ENCODE measurements around the gene FNBP1. TPM values are rescaled to one million over a fixed set of nuclear protein-coding genes. Genes with fewer than 3 reads are reported as not detected.

Gene FNBP1
- total RNA-seq, 1 donor from 2014 or later = 80.4 TPM

DNA sequence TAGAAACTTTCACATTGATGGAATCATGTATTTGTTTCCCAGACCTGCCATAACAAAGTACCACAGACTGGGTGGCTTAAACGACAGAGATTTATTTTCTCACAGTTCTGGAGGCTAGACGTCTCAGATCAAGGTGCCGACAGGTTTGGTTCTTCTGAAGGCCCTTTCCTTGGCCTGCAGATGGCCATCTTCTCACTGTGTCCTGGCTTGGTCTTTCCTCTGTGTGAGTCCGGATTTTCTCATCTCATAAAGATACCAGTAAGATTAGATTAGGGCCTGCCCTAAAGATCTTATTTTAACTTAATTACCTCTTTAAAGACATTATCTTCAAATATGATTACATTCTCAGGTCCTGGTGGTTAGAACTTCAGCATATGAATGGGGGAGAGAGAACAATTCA, 201.9 kb downstream of the FNBP1 start:
- H3K9me3 Mint-ChIP-seq (ENCODE audit: unreplicated experiment) = no peaks in the 10 kb centered on the region
- H3K4me1 Mint-ChIP-seq (ENCODE audit: low read depth, unreplicated experiment) = peaks cover 28% of the 10 kb centered on the region
- TF ChIP-seq, protein P1, sequence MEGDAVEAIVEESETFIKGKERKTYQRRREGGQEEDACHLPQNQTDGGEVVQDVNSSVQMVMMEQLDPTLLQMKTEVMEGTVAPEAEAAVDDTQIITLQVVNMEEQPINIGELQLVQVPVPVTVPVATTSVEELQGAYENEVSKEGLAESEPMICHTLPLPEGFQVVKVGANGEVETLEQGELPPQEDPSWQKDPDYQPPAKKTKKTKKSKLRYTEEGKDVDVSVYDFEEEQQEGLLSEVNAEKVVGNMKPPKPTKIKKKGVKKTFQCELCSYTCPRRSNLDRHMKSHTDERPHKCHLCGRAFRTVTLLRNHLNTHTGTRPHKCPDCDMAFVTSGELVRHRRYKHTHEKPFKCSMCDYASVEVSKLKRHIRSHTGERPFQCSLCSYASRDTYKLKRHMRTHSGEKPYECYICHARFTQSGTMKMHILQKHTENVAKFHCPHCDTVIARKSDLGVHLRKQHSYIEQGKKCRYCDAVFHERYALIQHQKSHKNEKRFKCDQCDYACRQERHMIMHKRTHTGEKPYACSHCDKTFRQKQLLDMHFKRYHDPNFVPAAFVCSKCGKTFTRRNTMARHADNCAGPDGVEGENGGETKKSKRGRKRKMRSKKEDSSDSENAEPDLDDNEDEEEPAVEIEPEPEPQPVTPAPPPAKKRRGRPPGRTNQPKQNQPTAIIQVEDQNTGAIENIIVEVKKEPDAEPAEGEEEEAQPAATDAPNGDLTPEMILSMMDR (IDR thresholded peaks at IDR 0.05; ENCODE audit: partially characterized antibody, unreplicated experiment) = no peak
- H3K36me3 Mint-ChIP-seq (ENCODE audit: unreplicated experiment) = no peaks in the 10 kb centered on the region
- no peak for DNase-seq
- no peak overlapping the region for H3K4me3 Mint-ChIP-seq (ENCODE audit: unreplicated experiment)
- peaks cover 4% of the 10 kb centered on the region for H3K27me3 Mint-ChIP-seq (ENCODE audit: unreplicated experiment)
- H3K27ac Mint-ChIP-seq (ENCODE audit: unreplicated experiment) = no peak overlapping the region

DNA sequence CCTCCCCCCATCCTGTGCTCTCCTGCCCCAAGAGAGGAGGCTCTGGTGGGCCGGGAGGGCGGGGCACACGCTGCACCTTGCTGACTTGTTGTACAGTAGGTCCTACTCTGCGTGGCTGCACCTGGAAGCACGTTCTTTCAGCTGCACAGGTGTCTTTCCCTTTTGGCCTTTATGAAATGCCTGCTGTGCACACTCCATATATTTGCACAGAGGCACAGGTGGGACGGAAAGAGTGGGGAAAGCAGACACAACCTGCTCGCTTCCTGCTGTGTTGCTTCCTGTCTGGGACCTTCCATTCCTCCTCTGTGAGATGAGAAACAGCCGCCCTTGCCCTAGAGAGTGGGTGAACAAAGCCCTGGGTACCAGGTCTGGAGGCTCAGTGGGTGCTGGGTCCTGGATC, 203.0 kb downstream of the FNBP1 start:
- peaks cover 28% of the 10 kb centered on the region for H3K4me1 Mint-ChIP-seq (ENCODE audit: low read depth, unreplicated experiment)
- DNase-seq = no peak
- peaks cover 7% of the 10 kb centered on the region for H3K27me3 Mint-ChIP-seq (ENCODE audit: unreplicated experiment)
- H3K4me3 Mint-ChIP-seq (ENCODE audit: unreplicated experiment) = no peak overlapping the region
- H3K27ac Mint-ChIP-seq (ENCODE audit: unreplicated experiment) = no peak overlapping the region
- H3K36me3 Mint-ChIP-seq (ENCODE audit: unreplicated experiment) = no peaks in the 10 kb centered on the region
- H3K9me3 Mint-ChIP-seq (ENCODE audit: unreplicated experiment) = peaks cover under 1% of the 10 kb centered on the region
- TF ChIP-seq, protein P1 (IDR thresholded peaks at IDR 0.05; ENCODE audit: partially characterized antibody, unreplicated experiment) = no peak

DNA sequence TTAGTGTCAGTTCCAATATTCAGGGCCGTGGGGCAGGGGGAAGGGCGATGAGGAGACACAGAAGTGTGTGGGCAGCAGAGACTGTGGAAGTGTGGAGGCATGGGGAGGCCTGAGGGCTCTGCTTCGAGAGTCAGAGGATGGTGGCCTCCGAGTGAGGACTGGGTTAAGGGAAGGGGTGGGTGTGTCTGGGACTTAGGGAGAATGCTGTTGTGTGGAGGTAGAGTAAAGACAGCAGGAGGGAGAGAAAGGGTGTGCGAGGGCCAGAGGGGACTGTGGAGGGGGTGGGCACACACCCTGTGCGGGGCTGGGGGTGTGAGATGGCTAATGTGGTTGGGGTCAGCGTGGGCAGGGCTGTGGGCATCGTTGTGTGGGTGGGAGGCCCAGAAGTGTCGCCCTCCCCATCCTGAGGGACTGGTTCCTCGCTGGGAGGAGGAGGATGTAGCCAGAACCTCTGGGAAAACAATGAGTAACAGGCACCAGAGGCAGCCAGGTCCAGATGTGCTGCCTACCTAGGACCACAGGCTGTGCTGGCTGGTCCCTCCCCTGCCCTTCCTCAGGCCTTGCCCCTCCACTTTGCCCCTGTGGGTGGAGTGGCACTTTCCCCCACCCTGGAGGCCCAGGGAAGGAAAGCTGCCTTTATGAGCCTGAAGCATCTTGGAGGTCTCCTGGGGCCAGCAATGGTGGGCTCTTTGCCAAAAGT, 203.5 kb downstream of the FNBP1 start:
- Mint-ChIP-seq H3K36me3 (ENCODE audit: unreplicated experiment) (no peaks in the 10 kb centered on the region), H3K9me3 (ENCODE audit: unreplicated experiment) (peaks cover 2% of the 10 kb centered on the region), H3K27me3 (ENCODE audit: unreplicated experiment) (peaks cover 7% of the 10 kb centered on the region), H3K4me3 (ENCODE audit: unreplicated experiment) (peak overlapping the region; percentile 52), H3K4me1 (ENCODE audit: low read depth, unreplicated experiment) (peaks cover 28% of the 10 kb centered on the region), H3K27ac (ENCODE audit: unreplicated experiment) (peak overlapping the region; percentile 14)
- TF ChIP-seq, protein P1 (IDR thresholded peaks at IDR 0.05; ENCODE audit: partially characterized antibody, unreplicated experiment) = no peak
- DNase-seq = no peak

DNA sequence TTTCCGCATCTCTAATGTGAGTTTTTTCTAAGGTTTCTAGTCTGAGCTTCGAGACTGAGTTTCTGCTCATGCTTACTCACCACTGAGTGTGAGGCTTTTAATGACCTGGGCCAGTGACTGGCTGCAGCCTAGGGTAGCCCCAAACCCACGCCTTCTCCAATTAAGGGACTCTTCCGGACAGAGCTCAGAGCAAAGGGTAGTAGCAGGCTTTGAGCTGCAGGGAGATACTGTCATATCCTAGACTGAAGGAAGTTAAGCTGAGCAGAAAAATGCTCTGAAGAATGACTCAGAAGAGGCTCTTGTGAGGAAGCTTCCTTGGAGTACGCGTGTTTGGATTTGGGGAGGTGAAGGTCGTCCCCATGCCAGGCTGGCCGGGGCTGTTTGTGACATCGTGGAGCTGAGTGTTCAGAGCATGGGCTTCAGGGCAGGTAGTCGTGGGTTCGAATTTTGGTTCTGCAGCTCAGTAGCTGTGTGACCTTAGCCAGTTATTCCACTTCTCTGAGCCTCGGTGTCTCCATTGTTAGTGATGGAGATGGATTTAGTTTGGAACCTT, 204.2 kb downstream of the FNBP1 start:
- H3K27me3 Mint-ChIP-seq (ENCODE audit: unreplicated experiment) = peaks cover 7% of the 10 kb centered on the region
- no peak for DNase-seq
- TF ChIP-seq, protein P1 (IDR thresholded peaks at IDR 0.05; ENCODE audit: partially characterized antibody, unreplicated experiment) = no peak
- H3K27ac Mint-ChIP-seq (ENCODE audit: unreplicated experiment) = peak overlapping the region; percentile 14
- peak overlapping the region; percentile 52 for H3K4me3 Mint-ChIP-seq (ENCODE audit: unreplicated experiment)
- H3K36me3 Mint-ChIP-seq (ENCODE audit: unreplicated experiment) = no peaks in the 10 kb centered on the region
- peaks cover 30% of the 10 kb centered on the region for H3K4me1 Mint-ChIP-seq (ENCODE audit: low read depth, unreplicated experiment)
- peaks cover 2% of the 10 kb centered on the region for H3K9me3 Mint-ChIP-seq (ENCODE audit: unreplicated experiment)

Small RNAs within 50 kb of the gene (microRNA-seq; reads per million reads assigned to microRNA genes)
- gene MIR6855 (ENCODE audit: unreplicated experiment) = 3.7 reads per million, percentile 27 among the genes with 10 or more reads in this experiment

Other genes starting within 250 kb of the FNBP1 start
- gene TOR1B, start 240.0 kb downstream of the FNBP1 start, total RNA-seq (ENCODE audit: unreplicated experiment) = 33.5 TPM
- 42.3 TPM for gene TOR1A, start 219.1 kb downstream of the FNBP1 start, total RNA-seq (ENCODE audit: unreplicated experiment)
- gene C9orf78, start 207.9 kb downstream of the FNBP1 start, total RNA-seq (ENCODE audit: unreplicated experiment) = 46.1 TPM
- gene USP20, start 207.7 kb downstream of the FNBP1 start, total RNA-seq (ENCODE audit: unreplicated experiment) = 93.5 TPM
- gene GPR107, start 10.7 kb upstream of the FNBP1 start, total RNA-seq (ENCODE audit: unreplicated experiment) = 48.2 TPM
- 312 TPM for gene NCS1, start 129.2 kb upstream of the FNBP1 start, total RNA-seq (ENCODE audit: unreplicated experiment)
- gene HMCN2, start 222.6 kb upstream of the FNBP1 start, total RNA-seq (ENCODE audit: unreplicated experiment) = 9.3 TPM

All from glutamatergic neuron (in vitro differentiated cells).